Body of pancreas (tissue), 4 donors: Measurements from ENCODE around the gene RASL10A.
A peak's percentile ranks its signal among the peaks of the same experiment; 100 is the strongest.

Source experiments
- CTCF ChIP-seq, 7 experiments: fragments of 450-650 bp in 4 of 7; fragments of 200-600 bp in 3 of 7; sonication (generic) in 3 of 7; IDR thresholded peaks; one replicate each; pipeline ENCODE4 v1.5.1; 2016 to 2019; ENCODE audit warnings: antibody characterized with exemption in 7 of 7
- POLR2A ChIP-seq, 3 donors: fragments of 450-650 bp; IDR thresholded peaks; one replicate each; pipeline ENCODE4 v1.6.1; 2016; ENCODE audit warnings: antibody characterized with exemption in 3 of 3, mild to moderate bottlenecking in 2 of 3

- peak in 2 of 3 donors; percentile 35 to 40 for TF ChIP-seq POLR2A (IDR thresholded peaks at IDR 0.05)
- TF ChIP-seq CTCF (IDR thresholded peaks at IDR 0.05): peak in 2 of 7 experiments; percentile 15 to 36
Observed at GRCh38 chr22:29306835-29307595, 8.5 kb downstream of the RASL10A start.
